Islet precursor cell (in vitro differentiated cells): Measurements from ENCODE around the gene URB1.
"Not testable (repeated sequence)": the region's sequence is repeated elsewhere in the genome, so short reads cannot be mapped to it uniquely, and the experiment has no call there.

ENCODE experiments used
- DNase-seq: peaks from one replicate; pipeline ENCODE4 v3.0.0-alpha.2; 2018

Gene URB1

GRCh38 chr21:32317726-32318125 is 75.1 kb downstream of the URB1 start:
- DNase-seq, result no peak

GRCh38 chr21:32316361-32317215 is 76.2 kb downstream of the URB1 start:
- DNase-seq, result peak; percentile 35

DNA sequence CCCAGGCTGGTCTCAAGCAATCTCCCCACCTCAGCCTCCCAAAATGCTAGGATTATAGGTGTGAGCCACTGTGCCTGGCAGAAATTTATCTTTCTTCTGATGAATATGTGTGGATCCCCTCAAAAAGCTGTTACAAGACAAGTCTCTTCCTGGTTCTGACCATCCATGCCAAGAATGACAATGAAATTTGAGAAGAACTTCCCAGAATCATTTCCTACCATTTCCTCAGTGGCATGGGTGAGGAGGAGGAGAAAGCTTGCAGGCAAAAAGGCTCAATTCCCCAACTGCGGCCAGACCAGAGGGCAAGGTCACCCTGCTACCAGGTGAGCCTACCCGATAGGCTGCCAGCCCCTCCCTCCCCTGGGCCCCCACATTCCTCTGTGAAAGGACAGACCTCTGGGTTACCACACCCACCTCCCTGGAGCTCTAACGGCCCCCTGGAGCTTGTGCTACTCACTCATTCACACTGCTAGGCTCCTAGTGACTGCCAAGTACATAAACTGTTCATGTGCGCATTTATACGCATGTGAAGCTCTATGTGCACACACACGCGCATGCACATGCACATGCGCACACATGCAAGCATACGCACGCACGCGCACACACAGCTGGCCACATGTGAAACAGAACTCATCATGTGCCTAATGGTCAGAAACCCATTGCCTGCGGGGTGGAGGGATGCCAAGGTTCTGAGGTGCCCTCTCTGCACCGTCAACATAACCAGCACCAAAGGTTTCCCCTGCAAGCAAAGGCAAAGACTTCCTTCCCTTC is 77.1 kb downstream of the URB1 start:
- peak; percentile 30 for DNase-seq

GRCh38 chr21:32314806-32315205 is 78.0 kb downstream of the URB1 start:
- peak; percentile 41 for DNase-seq

GRCh38 chr21:32312976-32313375 is 79.8 kb downstream of the URB1 start:
- peak; percentile 46 for DNase-seq

GRCh38 chr21:32312326-32312725 is 80.5 kb downstream of the URB1 start:
- peak; percentile 29 for DNase-seq

DNA sequence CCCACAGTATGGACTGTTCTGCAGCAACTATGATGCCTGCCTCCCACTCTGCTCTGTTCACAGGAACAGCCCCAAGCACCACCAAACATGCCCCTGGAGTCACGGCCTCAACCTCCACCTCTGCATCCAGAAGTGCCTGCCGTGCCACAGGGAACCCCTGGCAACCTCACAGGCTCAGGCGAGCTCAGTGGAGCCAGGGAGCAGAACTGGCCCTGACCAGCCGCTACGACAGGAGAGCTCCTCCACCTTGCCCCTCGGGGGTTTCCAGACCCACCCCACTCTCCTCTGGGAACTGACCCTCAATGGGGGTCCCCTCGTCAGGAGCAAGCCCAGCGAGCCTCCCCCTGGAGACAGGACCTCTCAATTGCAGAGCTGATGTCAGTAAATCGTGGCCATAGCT is 81.2 kb downstream of the URB1 start:
- DNase-seq, result no peak

GRCh38 chr21:32310976-32311375 is 81.8 kb downstream of the URB1 start:
- DNase-seq, result not testable (repeated sequence)

GRCh38 chr21:32309906-32310460 is 82.8 kb downstream of the URB1 start:
- no peak for DNase-seq

DNA sequence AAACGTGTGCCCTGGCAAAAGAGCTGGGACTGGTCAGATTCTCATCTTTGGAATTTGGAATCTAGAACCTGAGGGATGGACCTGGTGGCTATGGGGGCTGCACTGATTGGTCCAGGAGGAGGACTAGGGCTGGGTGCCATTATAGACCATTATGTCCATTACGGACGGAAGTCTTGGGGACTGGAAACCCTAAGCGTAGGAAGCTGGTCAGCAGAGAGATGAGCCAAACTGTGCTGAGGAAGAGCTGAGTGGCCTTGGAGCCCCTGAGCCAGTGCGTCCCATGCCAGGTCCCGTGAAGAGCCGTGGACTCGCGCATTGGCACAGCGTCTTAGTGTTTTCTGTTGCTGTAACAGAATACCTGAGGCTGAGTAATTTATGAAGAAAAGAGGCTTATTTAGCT is 84.1 kb downstream of the URB1 start:
- no peak for DNase-seq

DNA sequence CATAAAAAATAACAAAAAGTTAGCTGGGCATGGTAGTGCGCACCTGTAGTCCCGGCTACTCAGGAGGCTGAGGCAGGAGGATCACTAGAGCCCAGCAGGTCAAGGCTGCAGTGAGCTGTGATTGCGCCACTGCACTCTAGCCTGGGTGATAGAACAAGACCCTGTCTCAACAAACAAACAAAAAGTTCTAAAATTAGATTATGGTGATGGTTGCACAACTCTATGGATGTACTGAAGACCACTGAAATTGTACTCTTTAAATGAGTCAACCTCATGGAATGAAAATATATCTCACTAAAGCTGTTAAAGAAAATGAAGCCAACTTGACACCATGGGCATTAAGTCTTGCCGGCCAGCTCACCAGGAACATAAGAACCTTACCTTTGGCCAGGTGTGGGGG is 85.1 kb downstream of the URB1 start:
- DNase-seq, result no peak

DNA sequence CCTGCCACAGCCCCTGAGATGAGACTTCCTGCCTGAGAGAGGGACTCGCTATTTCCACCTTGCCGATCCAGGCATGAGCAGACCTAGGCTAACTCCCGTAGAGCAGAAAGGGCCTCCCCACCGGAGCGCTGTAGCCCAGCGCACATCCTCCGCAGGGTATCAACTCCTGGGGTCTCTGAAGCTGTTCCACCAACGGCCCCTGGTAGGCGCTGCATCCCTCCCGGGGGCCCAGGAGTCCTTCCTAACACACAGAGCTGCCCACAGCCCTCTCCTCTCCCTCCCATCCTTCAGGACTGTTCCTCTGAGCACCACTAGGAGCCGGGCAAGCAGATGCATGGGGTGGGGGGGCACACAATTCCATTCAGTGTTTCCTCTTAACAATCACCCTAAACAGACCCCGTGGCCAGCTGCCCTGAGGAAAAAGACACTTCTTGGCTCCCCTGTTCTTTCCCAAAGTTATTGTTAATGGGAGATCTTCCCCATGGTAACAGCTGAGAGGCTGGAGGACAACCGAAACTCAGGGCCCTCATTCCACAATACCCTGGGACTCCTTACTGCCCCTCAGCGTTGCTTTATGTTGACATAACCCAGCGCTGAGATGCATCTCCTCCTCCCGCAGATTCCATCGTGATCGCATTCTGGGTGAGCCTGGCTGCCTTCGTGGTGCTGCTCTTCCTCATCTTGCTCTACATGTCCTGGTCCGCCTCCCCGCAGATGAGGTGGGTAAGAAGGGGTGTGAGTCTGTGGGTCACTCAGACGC is 86.6 kb downstream of the URB1 start:
- peak; percentile 92 for DNase-seq

DNA sequence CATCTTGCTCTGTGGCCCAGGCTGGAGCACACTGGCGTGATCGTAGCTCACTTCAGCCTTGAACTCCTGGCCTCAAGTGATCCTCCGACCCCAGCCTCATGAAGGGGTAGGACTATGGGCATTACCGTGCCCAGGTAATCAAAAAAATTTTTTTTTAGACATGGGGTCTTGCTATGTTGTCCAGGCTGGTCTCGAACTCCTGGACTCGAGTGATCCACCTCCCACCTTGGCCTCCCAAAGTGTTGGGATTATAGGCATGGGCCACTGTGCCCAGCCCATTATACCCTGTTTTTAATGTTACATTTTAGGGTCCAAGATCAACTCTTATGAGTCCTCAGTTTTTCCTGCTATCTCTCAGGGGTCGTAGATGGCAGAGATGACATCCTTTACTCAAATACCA is 87.8 kb downstream of the URB1 start:
- DNase-seq, result no peak

- DNase-seq, result no peak
These were observed 89.4 kb downstream of the URB1 start for GRCh38 chr21:32303385-32303784.

GRCh38 chr21:32302560-32302959 is 90.3 kb downstream of the URB1 start:
- DNase-seq, result no peak

DNA sequence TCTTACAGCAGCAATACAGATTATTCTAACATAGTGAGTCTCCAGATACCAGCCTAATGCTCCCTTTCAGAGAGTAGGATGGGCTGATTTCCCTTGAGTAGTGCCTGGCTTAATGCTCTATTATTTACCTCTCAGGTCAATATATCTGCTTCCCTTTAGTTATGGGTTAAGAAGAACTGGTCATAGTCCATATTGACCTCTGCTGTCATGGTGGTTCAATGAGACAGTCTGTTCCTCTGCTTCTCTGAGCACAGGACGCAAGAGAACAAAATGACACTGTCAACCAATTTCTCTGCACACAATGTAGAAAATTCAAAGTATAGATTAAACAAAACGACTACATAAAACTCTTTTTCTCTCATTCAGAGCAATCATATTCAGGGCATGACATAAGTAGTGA is 91.2 kb downstream of the URB1 start:
- no peak for DNase-seq

- no peak for DNase-seq
These were observed 92.6 kb downstream of the URB1 start for GRCh38 chr21:32300117-32300681.

GRCh38 chr21:32299695-32300094 is 93.1 kb downstream of the URB1 start:
- DNase-seq, result no peak

GRCh38 chr21:32298658-32299081 is 94.1 kb downstream of the URB1 start, which contains the start of gene MRAP:
Gene MRAP, plus strand, starts transcription at chr21:32298855. Its CDS starts 117 bp downstream, at chr21:32298972.
- no peak for DNase-seq

DNA sequence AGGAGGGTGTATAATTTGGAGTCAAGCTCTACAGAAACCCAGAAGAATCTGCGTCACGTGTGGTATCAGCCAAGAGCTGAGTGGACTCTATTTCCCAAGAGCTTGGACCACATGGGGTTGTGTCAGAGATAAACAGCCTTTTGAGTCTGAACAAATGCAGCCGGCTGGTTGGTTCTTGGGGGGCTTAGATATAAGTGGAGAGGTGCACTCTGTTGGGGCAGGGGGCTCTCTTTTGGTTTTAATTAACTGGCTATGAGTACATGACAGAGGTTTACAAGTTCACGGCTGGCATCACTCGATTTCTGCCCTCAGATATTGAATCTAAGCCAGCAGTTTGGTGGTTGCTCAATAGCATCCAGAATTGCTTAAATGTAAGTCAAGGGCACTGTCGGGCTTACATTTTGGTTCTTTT is 94.7 kb downstream of the URB1 start:
- DNase-seq, result no peak

GRCh38 chr21:32297449-32297848 is 95.4 kb downstream of the URB1 start:
- DNase-seq, result no peak

GRCh38 chr21:32285476-32285875 is 107.3 kb downstream of the URB1 start:
- no peak for DNase-seq

DNA sequence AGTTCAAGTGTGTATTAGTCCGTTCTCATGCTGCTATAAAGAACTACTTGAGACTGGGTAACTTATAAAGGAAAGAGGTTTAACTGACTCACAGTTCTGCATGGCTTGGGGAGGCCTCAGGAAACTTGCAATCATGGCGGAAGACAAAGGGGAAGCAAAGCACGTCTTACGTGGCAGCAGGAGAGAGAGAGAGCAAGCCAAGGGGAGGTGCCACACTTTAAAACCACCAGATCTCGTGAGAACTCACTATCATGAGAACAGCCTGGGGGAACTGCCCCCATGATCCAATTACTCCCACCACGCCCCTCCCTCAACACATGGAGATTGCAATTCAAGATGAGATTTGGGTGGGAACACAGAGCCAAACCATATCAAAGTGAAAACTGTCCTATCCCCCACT is 109.8 kb downstream of the URB1 start:
- no peak for DNase-seq
